Activated T-helper 2 cell treated with anti-CD3 and anti-CD28 coated beads, Interferon-gamma antibody, Interleukin-2, Interleukin-4, amounts not matched to agents 10 μg/mL and 5 μg/mL and 100 μg/mL, durations not matched to agents 14 hours and 24 hours and 36 hours (primary cell): Measurements from ENCODE around the gene RBP5. TPM values are rescaled to one million over a fixed set of nuclear protein-coding genes. Genes with fewer than 3 reads are reported as not detected.
A peak's percentile ranks its signal among the peaks of the same experiment; 100 is the strongest.

Experiments
- DNase-seq: peaks from one replicate; pipeline ENCODE4 v3.0.0; 2021; ENCODE audit warnings: low spot score
- H3K27ac Mint-ChIP-seq: one replicate; pipeline ENCODE4 v1.8.0; 2021; ENCODE audit warnings: mixed read lengths
- H3K27me3 Mint-ChIP-seq: one replicate; pipeline ENCODE4 v1.8.0; 2021; ENCODE audit warnings: low read depth, mixed read lengths
- H3K36me3 Mint-ChIP-seq: one replicate; pipeline ENCODE4 v1.8.0; 2021; ENCODE audit warnings: low read depth, mixed read lengths
- H3K4me1 Mint-ChIP-seq: one replicate; pipeline ENCODE4 v1.8.0; 2021; ENCODE audit warnings: low read depth, mixed read lengths
- H3K4me3 Mint-ChIP-seq: one replicate; pipeline ENCODE4 v1.8.0; 2021; ENCODE audit warnings: low read depth, mild to moderate bottlenecking, moderate library complexity, mixed read lengths
- H3K9me3 Mint-ChIP-seq: one replicate; pipeline ENCODE4 v1.8.0; 2021; ENCODE audit warnings: mixed read lengths
- intact Hi-C: fragments of 100-400 bp; cut with micrococcal nuclease; formaldehyde crosslinking; loops from one replicate; pipeline ENCODE4 v1.15.1; 2023
- total RNA-seq: library from RNA; stranded (reverse); gene quantifications from 2 replicates; pipeline ENCODE4 v1.2.3, GENCODE V29; 2022

The RBP5 gene
- total RNA-seq, 1 donor from 2014 or later, result not detected

- Mint-ChIP-seq H3K4me1 (peaks cover 28% of the 10 kb centered on the region), H3K9me3 (no peaks in the 10 kb centered on the region), H3K36me3 (peaks cover 32% of the 10 kb centered on the region), H3K27me3 (no peaks in the 10 kb centered on the region), H3K4me3 (peak within 1 kb of the TSS; percentile 98), H3K27ac (peak within 1 kb of the TSS; percentile 93)
- DNase-seq, result peak; percentile 80
- intact Hi-C loops, result loop anchor here (2.0 kb wide), 1 partner anchor 59 kb away; the partner anchor contains the start of gene PEX5
Observed at GRCh38 chr12:7129872-7130691, 1.4 kb upstream of the RBP5 start, which contains the start of gene CLSTN3. Gene CLSTN3 (plus strand): TSS chr12:7130371. CDS start chr12:7130649, 278 bp downstream.

DNA sequence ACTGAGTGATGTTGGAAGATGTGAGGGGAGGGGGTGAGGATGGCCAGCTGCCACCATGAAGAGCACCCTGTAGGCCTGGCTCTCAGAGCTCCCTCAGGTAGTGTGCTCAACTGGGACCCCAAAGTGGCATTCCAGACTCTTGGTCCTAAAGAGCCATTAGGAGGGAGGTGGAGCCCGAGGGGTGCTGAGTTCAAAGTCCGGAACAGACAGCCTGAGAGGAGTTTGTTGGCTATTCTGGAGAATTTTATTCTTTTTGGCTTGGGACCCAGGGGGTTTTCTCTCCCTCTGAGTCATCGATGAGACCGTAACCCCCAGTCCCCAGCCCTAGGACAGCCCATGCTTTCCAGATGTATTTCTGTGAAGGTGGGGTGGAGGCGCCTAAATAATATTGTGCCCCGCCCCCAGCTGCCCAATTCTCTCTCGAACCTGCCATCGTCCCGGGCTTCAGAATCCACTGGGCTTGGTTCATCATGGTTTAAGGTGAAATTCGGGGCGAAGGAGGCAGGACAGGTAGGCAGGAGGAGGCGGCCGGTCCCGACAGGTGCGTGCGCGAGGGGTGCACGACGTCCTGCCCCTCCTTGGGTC lies 690 bp upstream of the RBP5 start:
- Mint-ChIP-seq H3K27me3 (no peaks in the 10 kb centered on the region), H3K9me3 (no peaks in the 10 kb centered on the region), H3K36me3 (peaks cover 25% of the 10 kb centered on the region), H3K4me3 (peak overlapping the region; percentile 98), H3K4me1 (peaks cover 30% of the 10 kb centered on the region), H3K27ac (no peak overlapping the region)
- intact Hi-C loops, result no loop called here
- DNase-seq, result peak; percentile 14

DNA sequence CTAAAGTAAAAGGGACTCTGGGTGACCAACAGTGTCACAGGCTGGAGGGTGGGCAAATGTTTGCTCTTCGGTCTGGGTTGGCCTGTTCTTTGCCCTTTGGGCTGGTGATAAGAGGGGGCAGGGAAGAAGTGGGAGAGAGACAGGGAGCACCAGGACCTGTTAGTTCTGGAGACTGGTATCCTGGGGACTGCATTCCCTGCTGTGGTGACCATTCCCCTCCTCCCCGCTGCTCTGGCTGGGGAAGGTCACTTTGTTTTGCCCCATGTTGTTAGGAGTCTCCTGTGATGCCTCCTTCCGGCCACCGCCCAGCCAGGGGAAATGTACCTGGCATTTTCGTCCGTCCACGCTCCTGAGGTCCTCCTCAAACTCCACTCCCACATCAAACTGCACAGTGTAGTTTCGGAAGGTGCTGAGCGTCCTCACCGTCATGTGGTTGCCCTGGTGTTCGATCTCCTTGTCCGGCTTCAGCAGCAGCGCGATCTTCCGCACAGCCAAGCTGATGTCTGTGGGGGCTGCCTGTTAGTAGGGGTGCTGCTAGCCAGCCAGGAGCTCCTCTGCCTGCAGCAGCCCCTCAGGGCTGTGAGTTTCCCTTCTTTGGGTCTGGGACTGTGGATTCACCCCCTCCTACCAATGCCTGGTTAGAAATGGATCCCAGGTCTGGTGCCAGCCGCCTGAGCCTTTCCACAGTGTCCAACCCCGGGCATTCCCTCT lies 618 bp downstream of the RBP5 start:
- DNase-seq, result no peak
- H3K36me3 Mint-ChIP-seq, result peaks cover 15% of the 10 kb centered on the region
- intact Hi-C loops, result no loop called here
- peaks cover 30% of the 10 kb centered on the region for H3K4me1 Mint-ChIP-seq
- H3K9me3 Mint-ChIP-seq, result no peaks in the 10 kb centered on the region
- H3K4me3 Mint-ChIP-seq, result peak overlapping the region; percentile 98
- no peaks in the 10 kb centered on the region for H3K27me3 Mint-ChIP-seq
- H3K27ac Mint-ChIP-seq, result no peak overlapping the region

- no peak overlapping the region for H3K4me3 Mint-ChIP-seq
- intact Hi-C loops, result no loop called here
- no peak for DNase-seq
Observed at GRCh38 chr12:7125632-7126227, 3.0 kb downstream of the RBP5 start.

DNA sequence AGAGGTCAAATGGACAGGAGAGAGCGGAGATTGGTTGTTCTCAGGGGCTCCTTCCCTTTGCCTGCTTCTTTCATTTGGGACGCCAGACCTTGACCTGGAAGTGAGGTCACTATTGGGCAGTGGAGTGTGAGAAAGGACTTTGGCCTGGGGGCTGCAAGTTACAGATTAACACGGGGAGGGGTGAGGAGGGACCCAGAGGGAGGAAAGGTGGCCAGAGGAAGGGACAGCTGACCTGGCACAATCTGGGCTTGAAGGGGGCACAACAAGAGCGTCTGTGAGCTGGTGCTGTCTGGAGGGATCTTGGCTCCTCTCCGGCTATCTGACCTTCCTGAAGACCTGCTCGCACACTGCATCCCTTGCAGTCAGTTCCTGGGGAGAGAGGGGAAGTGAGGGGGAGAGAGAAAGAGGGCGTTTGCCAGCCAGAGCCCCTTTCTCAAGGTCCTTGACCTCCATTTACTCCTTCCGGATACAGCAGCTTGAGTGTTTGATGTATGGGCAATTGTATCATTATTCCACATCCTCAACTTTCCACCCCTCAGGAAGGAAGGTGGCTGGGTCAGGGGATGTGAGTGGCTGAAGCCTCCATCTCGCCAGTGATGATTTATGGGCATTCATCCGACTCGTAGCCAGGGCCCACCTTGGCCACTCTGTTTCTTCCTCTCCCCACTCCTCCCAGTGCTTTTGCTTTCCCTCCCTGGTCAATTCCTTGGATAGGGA lies 4.7 kb downstream of the RBP5 start:
- Mint-ChIP-seq H3K4me1 (peaks cover 3% of the 10 kb centered on the region), H3K36me3 (peaks cover 10% of the 10 kb centered on the region), H3K27ac (no peak overlapping the region), H3K27me3 (no peaks in the 10 kb centered on the region), H3K4me3 (no peak overlapping the region), H3K9me3 (no peaks in the 10 kb centered on the region)
- DNase-seq, result no peak
- intact Hi-C loops, result no loop called here

More at GRCh38 chr12:7125632-7126227, 3.0 kb downstream of the RBP5 start:
- Mint-ChIP-seq H3K27me3 (no peaks in the 10 kb centered on the region), H3K36me3 (peaks cover 10% of the 10 kb centered on the region), H3K4me1 (peaks cover 8% of the 10 kb centered on the region), H3K27ac (no peak overlapping the region), H3K9me3 (no peaks in the 10 kb centered on the region)

GRCh38 chr12:7122811-7123769 lies 5.6 kb downstream of the RBP5 start:
- intact Hi-C loops, result no loop called here
- Mint-ChIP-seq H3K4me3 (no peak overlapping the region), H3K9me3 (no peaks in the 10 kb centered on the region), H3K36me3 (peaks cover 17% of the 10 kb centered on the region), H3K27me3 (no peaks in the 10 kb centered on the region), H3K4me1 (peaks cover 2% of the 10 kb centered on the region), H3K27ac (no peak overlapping the region)
- no peak for DNase-seq

- H3K9me3 Mint-ChIP-seq, result no peaks in the 10 kb centered on the region
- no peak overlapping the region for H3K4me3 Mint-ChIP-seq
- DNase-seq, result no peak
- H3K27ac Mint-ChIP-seq, result no peak overlapping the region
- peaks cover 19% of the 10 kb centered on the region for H3K36me3 Mint-ChIP-seq
- H3K27me3 Mint-ChIP-seq, result no peaks in the 10 kb centered on the region
- H3K4me1 Mint-ChIP-seq, result peaks cover 2% of the 10 kb centered on the region
- intact Hi-C loops, result no loop called here
Observed at GRCh38 chr12:7121324-7121723, 7.4 kb downstream of the RBP5 start.

DNA sequence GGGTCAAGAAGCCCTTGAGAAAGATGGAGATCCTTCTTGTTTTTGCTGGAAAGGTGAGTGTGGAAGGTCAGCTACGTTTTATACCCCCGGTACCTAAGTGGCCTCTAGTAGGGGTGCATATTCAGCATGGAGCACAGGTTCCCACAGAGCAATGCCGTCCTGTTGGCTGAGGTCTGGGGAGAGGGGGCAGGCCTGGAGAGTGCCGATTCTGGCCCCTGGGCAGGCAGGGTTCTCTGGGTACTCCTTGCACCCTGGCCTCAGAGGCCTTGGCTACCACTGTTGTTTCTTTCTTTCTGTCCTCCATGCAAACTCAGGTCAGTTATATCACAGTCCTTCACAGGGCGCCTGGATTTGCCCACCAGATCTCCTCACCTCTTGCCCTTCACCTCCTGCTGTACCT lies 8.5 kb downstream of the RBP5 start:
- H3K27ac Mint-ChIP-seq, result no peak overlapping the region
- H3K9me3 Mint-ChIP-seq, result no peaks in the 10 kb centered on the region
- H3K36me3 Mint-ChIP-seq, result peaks cover 31% of the 10 kb centered on the region
- DNase-seq, result no peak
- intact Hi-C loops, result no loop called here
- H3K4me3 Mint-ChIP-seq, result no peak overlapping the region
- H3K4me1 Mint-ChIP-seq, result peaks cover 2% of the 10 kb centered on the region
- H3K27me3 Mint-ChIP-seq, result no peaks in the 10 kb centered on the region

DNA sequence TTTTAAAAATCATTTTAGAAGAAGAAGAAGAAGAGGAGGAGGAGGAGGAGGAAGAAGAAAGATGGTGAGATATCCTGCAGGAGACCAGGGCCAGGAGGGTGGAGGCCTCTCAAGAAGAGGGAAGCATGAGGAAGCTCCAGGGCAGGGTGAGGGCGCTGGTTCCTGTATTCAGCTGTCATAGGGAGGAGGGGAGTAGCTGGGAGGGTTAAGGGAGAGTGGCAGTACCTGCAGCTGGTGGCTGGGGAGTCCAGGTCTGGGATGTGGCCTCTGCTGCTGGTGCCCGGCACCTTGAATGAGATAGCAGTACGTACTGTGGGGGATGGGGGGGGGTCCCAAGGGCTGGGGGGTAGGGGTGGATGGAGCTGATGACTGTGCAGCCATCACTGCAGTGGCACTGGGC lies 9.8 kb downstream of the RBP5 start:
- intact Hi-C loops, result no loop called here
- Mint-ChIP-seq H3K4me1 (no peaks in the 10 kb centered on the region), H3K36me3 (peaks cover 42% of the 10 kb centered on the region), H3K9me3 (no peaks in the 10 kb centered on the region), H3K27me3 (no peaks in the 10 kb centered on the region), H3K27ac (no peak overlapping the region), H3K4me3 (no peak overlapping the region)
- no peak for DNase-seq

DNA sequence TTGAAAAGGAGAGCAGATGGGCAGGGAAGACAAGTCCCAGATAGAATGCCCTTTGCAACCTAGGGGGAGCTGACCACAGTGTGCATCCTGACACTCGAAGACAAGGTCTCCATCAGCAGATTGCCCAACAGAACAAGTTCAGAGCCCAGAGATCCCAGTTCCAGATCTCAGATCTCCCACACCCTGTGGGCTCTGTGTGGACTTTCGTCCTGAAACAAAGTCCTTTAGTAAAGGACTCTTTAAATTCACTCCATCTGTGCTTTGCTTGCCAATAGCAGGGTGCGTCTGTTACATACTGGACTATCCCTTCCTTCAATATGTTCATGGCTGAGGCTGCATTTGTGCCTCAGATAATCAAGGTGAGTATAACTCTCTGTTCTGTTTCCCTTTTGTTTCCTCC lies 11.0 kb downstream of the RBP5 start:
- intact Hi-C loops, result no loop called here
- Mint-ChIP-seq H3K27me3 (no peaks in the 10 kb centered on the region), H3K4me1 (peaks cover 7% of the 10 kb centered on the region), H3K36me3 (peaks cover 48% of the 10 kb centered on the region), H3K4me3 (no peak overlapping the region), H3K9me3 (no peaks in the 10 kb centered on the region), H3K27ac (no peak overlapping the region)
- no peak for DNase-seq

- Mint-ChIP-seq H3K9me3 (no peaks in the 10 kb centered on the region), H3K4me3 (no peak overlapping the region), H3K4me1 (peaks cover 8% of the 10 kb centered on the region), H3K36me3 (peaks cover 44% of the 10 kb centered on the region), H3K27me3 (no peaks in the 10 kb centered on the region), H3K27ac (no peak overlapping the region)
- no peak for DNase-seq
- intact Hi-C loops, result no loop called here
Observed at GRCh38 chr12:7116916-7117315, 11.8 kb downstream of the RBP5 start.
